GM12865 (cell line): ENCODE results near the gene SP3.

ENCODE experiments used
- DNase-seq: peaks from one replicate; pipeline ENCODE4 v3.0.0; 2010; ENCODE audit warnings: low read depth
- H3K4me3 ChIP-seq: 2 replicates; pipeline ENCODE4 v1.5.1; 2011; ENCODE audit warnings: mild to moderate bottlenecking, low read depth, low read length, control low read depth
- CTCF ChIP-seq: IDR thresholded peaks from 2 replicates; pipeline ENCODE4 v1.5.1; 2011; ENCODE audit warnings: low read length, control low read depth, low read depth, inconsistent platforms; ENCODE audit not compliant: insufficient read depth; ENCODE audit errors: missing control alignments

The SP3 gene

GRCh38 chr2:173941567-173941966 lies 23.6 kb downstream of the SP3 start:
- DNase-seq: no peak
- TF ChIP-seq CTCF: no peak
- no peak overlapping the region for H3K4me3 ChIP-seq

GRCh38 chr2:173940208-173941020 lies 24.8 kb downstream of the SP3 start:
- DNase-seq: peak; percentile 49
- H3K4me3 ChIP-seq: no peak overlapping the region
- no peak for TF ChIP-seq CTCF

GRCh38 chr2:173938700-173939384 lies 26.3 kb downstream of the SP3 start:
- DNase-seq: no peak
- TF ChIP-seq CTCF: no peak
- H3K4me3 ChIP-seq: no peak overlapping the region

GRCh38 chr2:173935305-173935704 lies 29.9 kb downstream of the SP3 start:
- DNase-seq: no peak
- no peak for TF ChIP-seq CTCF
- no peak overlapping the region for H3K4me3 ChIP-seq

GRCh38 chr2:173934895-173935294 lies 30.3 kb downstream of the SP3 start:
- no peak for DNase-seq
- H3K4me3 ChIP-seq: no peak overlapping the region
- TF ChIP-seq CTCF: no peak

- no peak for DNase-seq
- TF ChIP-seq CTCF: no peak
- no peak overlapping the region for H3K4me3 ChIP-seq
Observed at GRCh38 chr2:173931751-173932150, 33.4 kb downstream of the SP3 start.
